Small intestine (tissue), 7 donors: ENCODE data around the gene CAMKMT. TPM values are rescaled to one million over a fixed set of nuclear protein-coding genes. Genes with fewer than 3 reads are reported as not detected.
"Not testable (repeated sequence)": the region's sequence is repeated elsewhere in the genome, so short reads cannot be mapped to it uniquely, and the experiment has no call there.

Experiments
- DNase-seq, 2 donors: peaks; one replicate each; pipeline versions ENCODE4 v3.0.0 to v3.0.0-alpha.2; 2013
- FAIRE-seq: peaks from 2 replicates; lab custom pipeline; 2012; peaks lifted over from hg19 to GRCh38; lab: Jason Lieb, UNC
- H3K27ac ChIP-seq, 3 donors: one replicate each; pipeline ENCODE4 v1.5.1; 2013; ENCODE audit warnings: low read length in 2 of 3, mild to moderate bottlenecking in 2 of 3, control low read depth in 1 of 3, inconsistent platforms in 1 of 3, low read depth in 1 of 3, moderate library complexity in 1 of 3
- H3K27me3 ChIP-seq, 3 donors: one replicate each; pipeline ENCODE4 v1.6.1; 2013; ENCODE audit warnings: low read length in 3 of 3, inconsistent platforms in 1 of 3; ENCODE audit not compliant: control insufficient read depth in 3 of 3, insufficient read depth in 3 of 3
- H3K36me3 ChIP-seq, 3 donors: one replicate each; pipeline ENCODE4 v1.6.1; 2013; ENCODE audit warnings: low read length in 3 of 3, inconsistent platforms in 1 of 3, low read depth in 1 of 3, mild to moderate bottlenecking in 1 of 3, moderate library complexity in 1 of 3; ENCODE audit not compliant: control insufficient read depth in 3 of 3, insufficient read depth in 2 of 3
- H3K4me1 ChIP-seq, 3 donors: one replicate each; pipeline ENCODE4 v1.6.1; 2013; ENCODE audit warnings: low read length in 2 of 3, inconsistent platforms in 1 of 3, low read depth in 1 of 3, mild to moderate bottlenecking in 1 of 3, moderate library complexity in 1 of 3; ENCODE audit not compliant: control insufficient read depth in 3 of 3, insufficient read depth in 2 of 3
- H3K4me3 ChIP-seq, 3 donors: one replicate each; pipeline ENCODE4 v1.5.1; 2013; ENCODE audit warnings: low read length in 3 of 3, control low read depth in 1 of 3, inconsistent platforms in 1 of 3, low read depth in 1 of 3, mild to moderate bottlenecking in 1 of 3, moderate library complexity in 1 of 3
- H3K9me3 ChIP-seq, 2 donors: one replicate each; pipeline ENCODE4 v1.6.1; 2013; ENCODE audit warnings: low read depth in 1 of 2, low read length in 1 of 2; ENCODE audit not compliant: control insufficient read depth in 2 of 2, insufficient read depth in 1 of 2
- WGBS, 3 donors: extraction: QIAGEN DNeasy Blood & Tissue Kit; methylation state at CpG; one replicate each; pipeline ENCODE4 v1.1.7; 2013; 5-methylcytosine and 5-hydroxymethylcytosine counted together
- polyA plus RNA-seq, 4 donors: library from polyadenylated mRNA; stranded (reverse) in 3 of 4; unstranded in 1 of 4; fragments of 200-250 nt in 3 of 4; fragments of 120-200 nt in 1 of 4; gene quantifications; one replicate each; pipeline versions ENCODE4 v1.2.1 to v1.2.3, GENCODE V29; 2013
- donor health status: healthy with polysubstance abuse.
- donor health status: control.
- donor health status: control.
- donor health status: Bipolar disorder and iron deficiency.
- donor health status: healthy.

CAMKMT gene
- polyA plus RNA-seq, 4 donors = 3.5 to 9.6 (median 6.9) TPM

DNA sequence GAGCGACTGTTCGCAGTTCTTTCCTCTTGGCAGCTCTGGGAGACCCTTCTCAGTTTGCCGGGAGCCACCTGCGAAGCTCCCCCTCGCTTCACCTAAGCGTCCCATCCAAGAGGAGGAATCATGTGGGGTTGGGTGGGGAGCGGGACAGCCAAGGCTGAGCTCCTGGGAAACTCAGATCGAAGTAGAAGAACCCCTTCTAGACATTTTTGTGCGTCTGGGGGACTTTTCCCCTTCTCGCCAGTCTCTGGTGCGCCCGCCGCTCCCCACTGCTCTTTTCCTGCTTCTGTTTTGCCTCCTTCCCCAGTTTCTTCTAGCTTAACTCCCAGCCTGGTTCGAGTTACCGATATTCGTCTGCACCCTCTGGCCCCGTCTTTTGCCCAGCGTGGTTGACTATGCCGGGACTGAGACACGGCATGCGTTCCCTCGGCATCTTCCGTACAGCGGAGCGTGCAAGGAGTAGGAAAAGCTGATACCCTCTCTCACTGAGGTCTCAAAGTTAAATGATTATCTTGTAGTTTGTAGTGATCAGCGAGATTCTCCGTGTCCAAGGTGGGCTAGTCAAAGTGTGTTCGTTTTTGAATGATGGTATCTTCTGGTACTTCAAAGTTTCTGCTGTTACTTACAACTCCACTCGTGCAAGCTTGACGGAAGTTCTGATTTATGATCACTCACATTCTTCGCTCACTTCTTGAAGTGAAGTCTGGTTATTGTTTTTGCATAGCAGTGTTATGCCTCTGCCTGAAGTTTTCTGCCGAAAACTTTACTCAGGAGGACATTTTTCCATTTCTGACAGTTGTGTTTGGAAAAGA is 664 bp downstream of the CAMKMT start:
- no peak for FAIRE-seq
- 0 to 1% (median 0%) methylated on average over 28 to 32 of the region's 32 CpGs for WGBS, 3 donors

DNA sequence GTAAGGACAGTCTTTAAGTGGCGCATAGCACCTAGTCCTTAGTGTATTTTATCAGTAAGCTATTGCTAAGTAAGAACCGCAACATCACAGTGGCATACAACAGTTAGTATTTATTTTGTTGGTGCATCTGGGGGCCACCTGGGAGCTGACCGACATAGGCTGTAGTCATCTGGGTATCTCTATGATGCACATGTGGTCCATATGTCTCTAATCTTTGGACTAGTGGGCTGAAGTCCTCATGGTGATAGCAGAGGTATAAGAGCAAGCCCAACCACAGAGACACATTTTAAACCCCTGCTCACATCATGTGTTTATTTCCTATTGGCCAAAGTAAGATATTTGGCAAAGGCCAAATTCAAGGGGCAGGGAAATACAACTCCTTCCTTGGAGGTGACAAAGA is 2.9 kb downstream of the CAMKMT start:
- H3K27ac ChIP-seq = no peak overlapping the region
- H3K9me3 ChIP-seq = no peaks in the 10 kb centered on the region
- DNase-seq (no peak), FAIRE-seq (no peak)
- no peaks in the 10 kb centered on the region for H3K36me3 ChIP-seq
- no peak overlapping the region for H3K4me3 ChIP-seq
- H3K27me3 ChIP-seq = no peaks in the 10 kb centered on the region
- H3K4me1 ChIP-seq = peaks cover 0 to 7% (median under 1%) of the 10 kb centered on the region in 3 donors
- WGBS, 3 donors = 97% methylated on average over 3 of the region's 3 CpGs

More for the DNA sequence above, 664 bp downstream of the CAMKMT start:
- peak overlapping the region; percentile 82 to 98 (median 83) for H3K27ac ChIP-seq
- H3K4me1 ChIP-seq = peaks cover 0 to 7% (median 2%) of the 10 kb centered on the region in 3 donors
- H3K4me3 ChIP-seq = peak overlapping the region; percentile 68 to 92 (median 79)
- no peaks in the 10 kb centered on the region for H3K9me3 ChIP-seq
- DNase-seq = peak; percentile 62 to 74
- H3K36me3 ChIP-seq = no peaks in the 10 kb centered on the region
- H3K27me3 ChIP-seq = no peaks in the 10 kb centered on the region

DNA sequence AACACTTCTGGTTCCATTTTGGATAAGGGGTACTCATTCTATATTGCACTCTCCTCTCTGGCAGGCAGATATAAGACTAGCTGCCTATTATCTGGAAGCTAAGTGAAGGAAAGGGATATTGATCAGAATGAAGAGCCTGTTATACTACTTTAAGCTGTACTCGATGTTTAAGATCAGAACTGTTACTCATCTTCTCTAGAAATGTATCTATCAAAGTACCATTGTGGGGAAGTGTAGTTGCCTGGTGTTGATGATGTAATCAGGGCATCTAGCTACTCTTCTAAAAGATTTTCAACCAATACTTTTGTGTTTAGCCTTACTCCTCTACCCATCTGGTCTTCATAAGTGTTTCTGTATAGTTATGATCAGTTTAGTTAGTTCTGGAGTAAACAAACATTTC is 5.8 kb downstream of the CAMKMT start:
- H3K27ac ChIP-seq = no peak overlapping the region
- H3K4me1 ChIP-seq = no peaks in the 10 kb centered on the region
- H3K36me3 ChIP-seq = no peaks in the 10 kb centered on the region
- no peaks in the 10 kb centered on the region for H3K27me3 ChIP-seq
- DNase-seq = no peak
- no peak overlapping the region for H3K4me3 ChIP-seq
- no peaks in the 10 kb centered on the region for H3K9me3 ChIP-seq
- FAIRE-seq = no peak
- 57 to 84% (median 76%) methylated on average over 1 of the region's 1 CpG for WGBS, 3 donors

DNA sequence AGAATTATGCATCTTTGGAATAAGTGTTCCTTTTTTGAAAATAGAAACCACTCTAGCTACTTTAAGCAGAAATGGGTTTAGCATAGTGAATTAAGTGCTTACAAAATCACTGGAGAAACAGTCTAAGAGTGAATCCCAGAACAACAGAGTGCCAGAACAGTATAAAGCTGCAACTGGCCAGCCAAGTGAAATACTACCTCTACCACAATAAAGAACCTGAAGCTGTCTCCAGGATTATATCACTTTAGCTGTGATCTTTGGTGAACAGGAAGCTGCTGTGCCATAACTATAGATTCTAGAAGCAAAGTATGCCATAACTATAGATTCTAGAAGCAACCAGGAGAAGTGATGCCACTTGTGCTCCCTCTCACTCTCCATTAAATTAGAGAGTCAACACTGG is 7.6 kb downstream of the CAMKMT start:
- H3K9me3 ChIP-seq = no peaks in the 10 kb centered on the region
- no peak overlapping the region for H3K27ac ChIP-seq
- no peaks in the 10 kb centered on the region for H3K4me1 ChIP-seq
- no peaks in the 10 kb centered on the region for H3K27me3 ChIP-seq
- no peak overlapping the region for H3K4me3 ChIP-seq
- peaks cover 0 to 3% (median 0%) of the 10 kb centered on the region in 3 donors for H3K36me3 ChIP-seq
- no peak for FAIRE-seq
- DNase-seq = no peak

DNA sequence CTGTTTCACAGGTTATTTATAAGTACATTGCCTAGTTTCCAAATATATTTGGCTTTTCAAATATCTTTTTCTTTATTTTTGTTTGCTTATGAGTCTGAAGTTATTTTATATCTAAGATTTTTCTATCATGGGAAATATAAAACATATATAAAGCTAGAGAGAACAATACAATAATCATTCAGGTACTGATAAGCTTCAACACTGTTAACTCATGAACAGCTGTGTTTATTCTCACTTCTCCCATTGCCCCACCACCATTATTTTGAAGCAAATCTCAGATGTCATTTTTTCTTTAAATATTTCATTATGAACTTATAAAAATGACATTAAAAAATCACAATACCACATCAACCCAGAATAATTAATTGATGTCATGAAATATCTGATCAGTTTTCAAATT is 9.7 kb downstream of the CAMKMT start:
- H3K4me3 ChIP-seq = no peak overlapping the region
- H3K9me3 ChIP-seq = no peaks in the 10 kb centered on the region
- no peaks in the 10 kb centered on the region for H3K27me3 ChIP-seq
- no peak overlapping the region for H3K27ac ChIP-seq
- DNase-seq (no peak), FAIRE-seq (no peak)
- no peaks in the 10 kb centered on the region for H3K4me1 ChIP-seq
- H3K36me3 ChIP-seq = peaks cover 0 to 9% (median 0%) of the 10 kb centered on the region in 3 donors

DNA sequence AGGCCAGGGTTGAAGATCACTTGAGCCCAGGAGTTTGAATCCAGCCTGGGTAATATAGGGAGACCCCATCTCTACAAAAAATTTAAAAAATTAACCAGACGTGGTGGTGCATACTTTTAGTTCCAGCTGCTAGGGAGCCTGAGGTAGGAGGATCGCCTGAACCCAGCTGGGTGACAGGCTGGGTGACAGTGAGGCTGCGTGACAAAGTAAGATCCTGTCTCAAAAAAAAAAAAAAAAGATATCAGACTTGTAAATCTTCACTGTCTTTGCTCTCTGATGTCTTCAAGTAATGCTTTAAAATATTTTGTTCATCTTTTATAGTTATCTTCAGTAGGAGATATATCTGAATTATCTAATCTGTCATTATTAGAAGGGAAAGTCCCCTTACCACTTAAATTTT is 10.5 kb downstream of the CAMKMT start:
- H3K9me3 ChIP-seq = no peaks in the 10 kb centered on the region
- H3K27me3 ChIP-seq = no peaks in the 10 kb centered on the region
- H3K27ac ChIP-seq = no peak overlapping the region
- DNase-seq (no peak), FAIRE-seq (no peak)
- 92 to 94% (median 92%) methylated on average over 3 of the region's 3 CpGs for WGBS, 3 donors
- H3K4me3 ChIP-seq = no peak overlapping the region
- peaks cover 0 to 11% (median 0%) of the 10 kb centered on the region in 3 donors for H3K36me3 ChIP-seq
- H3K4me1 ChIP-seq = no peaks in the 10 kb centered on the region

DNA sequence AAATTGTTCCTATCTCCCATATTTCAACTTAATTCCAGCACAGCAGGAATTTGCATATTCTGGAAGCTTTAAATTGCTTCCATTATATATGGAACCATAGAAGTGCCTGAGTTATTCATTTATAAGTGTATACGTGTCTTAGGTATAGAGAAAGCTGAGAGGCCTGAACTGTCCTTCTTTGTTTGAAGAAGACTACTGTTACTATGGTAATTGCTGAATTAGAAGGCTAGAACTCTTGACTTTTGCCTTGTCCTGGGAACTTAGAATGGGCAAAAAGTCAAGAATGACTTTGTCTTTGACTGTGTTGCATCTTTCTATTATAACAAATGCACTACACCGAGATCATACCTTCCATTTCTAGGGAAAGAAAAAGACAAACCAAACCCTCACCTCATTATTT is 15.7 kb downstream of the CAMKMT start:
- DNase-seq (no peak), FAIRE-seq (no peak)
- Histone ChIP-seq H3K4me1 (no peaks in the 10 kb centered on the region), H3K36me3 (peaks cover 0 to 13% (median 0%) of the 10 kb centered on the region in 3 donors), H3K27ac (no peak overlapping the region), H3K9me3 (no peaks in the 10 kb centered on the region), H3K4me3 (no peak overlapping the region), H3K27me3 (no peaks in the 10 kb centered on the region)
- 95 to 97% (median 95%) methylated on average over 2 of the region's 2 CpGs for WGBS, 3 donors

DNA sequence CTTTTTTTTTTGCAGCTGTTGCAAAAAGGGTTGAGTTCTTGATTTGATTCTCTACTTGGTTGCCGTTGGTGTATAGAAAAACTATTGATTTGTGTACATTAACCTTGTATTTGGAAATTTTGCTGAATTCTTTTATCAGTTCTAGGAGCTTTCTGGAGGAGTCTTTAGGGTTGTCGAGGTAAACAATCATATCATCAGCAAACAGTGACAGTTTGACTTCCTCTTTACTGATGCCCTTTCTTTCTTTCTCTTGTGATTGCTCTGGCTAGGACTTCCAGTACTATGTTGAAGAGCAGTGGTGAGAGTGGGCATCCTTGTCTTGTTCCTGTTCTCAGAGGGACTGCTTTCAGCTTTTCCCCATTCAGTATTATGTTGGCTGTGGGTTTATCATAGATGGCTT is 23.5 kb downstream of the CAMKMT start:
- not testable (repeated sequence) for FAIRE-seq, DNase-seq
- WGBS, 3 donors = 64 to 72% (median 70%) methylated on average over 2 of the region's 2 CpGs

DNA sequence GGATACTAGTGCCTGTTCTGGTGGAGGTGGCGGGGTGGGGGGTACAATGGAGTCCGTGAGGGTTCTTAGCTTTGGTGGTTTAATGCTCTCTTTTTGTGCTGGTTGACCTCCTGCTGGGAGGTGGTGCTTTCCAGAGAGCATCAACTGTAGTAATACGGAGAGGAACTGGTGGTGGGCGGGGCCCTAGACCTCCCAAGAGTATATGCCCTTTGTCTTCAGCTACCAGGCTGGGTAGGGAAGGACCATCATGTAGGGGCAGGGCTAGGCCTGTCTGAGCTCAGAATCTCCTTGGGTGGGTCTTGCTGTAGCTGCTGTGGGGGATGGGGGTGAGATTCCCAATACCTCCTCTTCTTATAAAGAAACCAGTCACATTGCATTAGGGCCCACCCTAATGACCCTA is 27.1 kb downstream of the CAMKMT start:
- DNase-seq = no peak
- no peak overlapping the region for H3K4me3 ChIP-seq
- no peaks in the 10 kb centered on the region for H3K4me1 ChIP-seq
- 61 to 80% (median 66%) methylated on average over 4 of the region's 4 CpGs for WGBS, 3 donors
- H3K27me3 ChIP-seq = no peaks in the 10 kb centered on the region
- H3K27ac ChIP-seq = no peak overlapping the region
- peaks cover 0 to 2% of the 10 kb centered on the region in 2 donors for H3K9me3 ChIP-seq
- FAIRE-seq = no peak
- H3K36me3 ChIP-seq = no peaks in the 10 kb centered on the region

More for the DNA sequence above, 23.5 kb downstream of the CAMKMT start:
- H3K4me1 ChIP-seq, H3K27me3 ChIP-seq, H3K4me3 ChIP-seq, H3K36me3 ChIP-seq, H3K27ac ChIP-seq, H3K9me3 ChIP-seq: not testable (repeated sequence)
